T-cell (primary cell): ENCODE results near the gene MCRIP2. TPM values are rescaled to one million over a fixed set of nuclear protein-coding genes. Genes with fewer than 3 reads are reported as not detected.

Source experiments
- ATAC-seq, 4 experiments: fragments of 200-7000 bp in 3 of 4; fragments of 150-1000 bp in 1 of 4; cut with Tn5 transposase; replicated peaks in 1 of 4; 1 replicate in 3 of 4; 2 replicates in 1 of 4; pipeline ENCODE4 v1.10.0; 2021; ENCODE audit warnings: moderate library complexity in 3 of 4, mild to moderate bottlenecking in 2 of 4, moderate number of reproducible peaks in 1 of 4
- CTCF ChIA-PET, 2 donors: fragments of 300-600 bp; sonication (Branson Sonifier 250); formaldehyde crosslinking; loops; one replicate each; lab custom pipeline; 2022; ENCODE audit warnings: antibody characterized with exemption in 2 of 2; lab: Charles Lee
- POLR2A ChIA-PET, 2 donors: fragments of 300-600 bp; sonication (Branson Sonifier 250); formaldehyde crosslinking; loops; one replicate each; lab custom pipeline; 2022; ENCODE audit warnings: antibody characterized with exemption in 2 of 2; lab: Charles Lee
- DNase-seq, 35 experiments: peaks; one replicate each; pipeline versions ENCODE4 v3.0.0 to v3.0.0-alpha.2; 2013 to 2023
- H3K27ac ChIP-seq: one replicate; pipeline ENCODE4 v1.5.1; 2013; ENCODE audit warnings: low read length
- H3K27me3 ChIP-seq, 2 experiments: replicated peaks in 1 of 2; 1 replicate in 1 of 2; 2 replicates in 1 of 2; pipeline versions ENCODE4 v1.6.1 to v1.7.0; 2013; ENCODE audit warnings: low read length in 1 of 2, mixed read lengths in 1 of 2; ENCODE audit not compliant: control insufficient read depth in 2 of 2, insufficient read depth in 2 of 2; ENCODE audit errors: extremely low read depth in 1 of 2
- H3K36me3 ChIP-seq, 2 donors: 1 replicate in 1 of 2; 2 replicates in 1 of 2; pipeline versions ENCODE4 v1.6.1 to v1.7.0; 2013; ENCODE audit warnings: low read length in 1 of 2; ENCODE audit not compliant: control insufficient read depth in 2 of 2, insufficient read depth in 1 of 2; ENCODE audit errors: extremely low read depth in 1 of 2
- H3K4me1 ChIP-seq, 2 experiments: 1 replicate in 1 of 2; 2 replicates in 1 of 2; pipeline versions ENCODE4 v1.6.1 to v1.7.0; 2013; ENCODE audit warnings: low read length in 2 of 2, mixed read lengths in 1 of 2; ENCODE audit not compliant: insufficient read depth in 2 of 2, control insufficient read depth in 1 of 2; ENCODE audit errors: extremely low read depth in 1 of 2
- H3K4me3 ChIP-seq, 2 donors: 1 replicate in 1 of 2; 2 replicates in 1 of 2; pipeline versions ENCODE4 v1.5.1 to v1.7.0; 2013; ENCODE audit warnings: mild to moderate bottlenecking in 2 of 2, low read length in 1 of 2, moderate library complexity in 1 of 2; ENCODE audit not compliant: control insufficient read depth in 1 of 2; ENCODE audit errors: extremely low read depth in 1 of 2
- H3K9me3 ChIP-seq: 2 replicates; pipeline ENCODE4 v1.7.0; 2013
- H3K27ac Mint-ChIP-seq, 2 donors: one replicate each; pipeline ENCODE4 v1.8.0; 2020 to 2021; ENCODE audit warnings: mild to moderate bottlenecking in 2 of 2, mixed read lengths in 2 of 2
- H3K27me3 Mint-ChIP-seq, 2 donors: one replicate each; pipeline ENCODE4 v1.8.0; 2021 to 2022; ENCODE audit warnings: mixed read lengths in 2 of 2
- H3K36me3 Mint-ChIP-seq: one replicate; pipeline ENCODE4 v1.8.0; 2021; ENCODE audit warnings: mixed read lengths
- H3K4me1 Mint-ChIP-seq, 3 donors: one replicate each; pipeline ENCODE4 v1.8.0; 2020 to 2022; ENCODE audit warnings: mixed read lengths in 3 of 3, mild to moderate bottlenecking in 1 of 3
- H3K4me3 Mint-ChIP-seq, 3 donors: one replicate each; pipeline ENCODE4 v1.8.0; 2020 to 2022; ENCODE audit warnings: mild to moderate bottlenecking in 3 of 3, mixed read lengths in 3 of 3, moderate library complexity in 3 of 3
- H3K9me3 Mint-ChIP-seq, 3 donors: one replicate each; pipeline ENCODE4 v1.8.0; 2020 to 2022; ENCODE audit warnings: mixed read lengths in 3 of 3
- WGBS: methylation state at CpG from one replicate; pipeline ENCODE4 v1.1.5; 2013; ENCODE audit warnings: missing lambda C conversion rate; ENCODE audit not compliant: insufficient coverage; 5-methylcytosine and 5-hydroxymethylcytosine counted together
- total RNA-seq, 35 experiments: library from RNA in 6 of 35; stranded (reverse) in 6 of 35; fragments of 120-200 nt in 1 of 35; gene quantifications; one replicate each; pipeline versions ENCODE4 v1.2.1 to v1.2.4 and lab custom pipeline; 2013 to 2026

Gene MCRIP2
- total RNA-seq, 5 donors from 2014 or later (not counting 1 experiment from before 2014, with no cell fraction given) = 19.1 to 43.0 (median 40.0) TPM

GRCh38 chr16:640614-641013 lies 1.0 kb upstream of the MCRIP2 start:
- Histone ChIP-seq H3K27ac (no peak overlapping the region), H3K36me3 (no peaks in the 10 kb centered on the region), H3K27me3 (no peaks in the 10 kb centered on the region), H3K9me3 (no peaks in the 10 kb centered on the region), H3K4me3 (no peak overlapping the region), H3K4me1 (peaks cover 4 to 37% of the 10 kb centered on the region in 2 experiments)
- WGBS = 100% methylated on average over 2 of the region's 5 CpGs
- CTCF ChIA-PET = no interaction called here
- POLR2A ChIA-PET = no interaction called here
- Mint-ChIP-seq H3K27me3 (peaks cover 0 to 3% of the 10 kb centered on the region in 2 donors), H3K36me3 (no peaks in the 10 kb centered on the region), H3K4me1 (peaks cover 15 to 23% (median 16%) of the 10 kb centered on the region in 3 donors), H3K9me3 (no peaks in the 10 kb centered on the region), H3K4me3 (peak overlapping the region in 1 of 3 donors; percentile 57), H3K27ac (no peak overlapping the region)
- DNase-seq (no peak), ATAC-seq (no peak)

- Histone ChIP-seq H3K27ac (peak overlapping the region; percentile 41), H3K36me3 (no peaks in the 10 kb centered on the region), H3K9me3 (no peaks in the 10 kb centered on the region), H3K27me3 (no peaks in the 10 kb centered on the region), H3K4me3 (peak overlapping the region; percentile 48 to 64), H3K4me1 (peaks cover 1 to 30% of the 10 kb centered on the region in 2 experiments)
- 3% methylated on average over 63 of the region's 72 CpGs for WGBS
- Mint-ChIP-seq H3K4me3 (peak overlapping the region; percentile 54 to 72 (median 69)), H3K4me1 (peaks cover 9 to 20% (median 12%) of the 10 kb centered on the region in 3 donors), H3K36me3 (no peaks in the 10 kb centered on the region), H3K27me3 (no peaks in the 10 kb centered on the region), H3K9me3 (no peaks in the 10 kb centered on the region), H3K27ac (peak overlapping the region in 1 of 2 donors; percentile 16)
- POLR2A ChIA-PET = no interaction called here
- ATAC-seq (peak; percentile 39 to 56 (median 50)), DNase-seq (peak in 4 of 35 experiments; percentile 22 to 36 (median 28))
- CTCF ChIA-PET = no interaction called here
Measured at GRCh38 chr16:642189-643049, 791 bp downstream of the MCRIP2 start.

GRCh38 chr16:643050-643368 lies 1.4 kb downstream of the MCRIP2 start:
- Mint-ChIP-seq H3K4me1 (peaks cover 9 to 22% (median 13%) of the 10 kb centered on the region in 3 donors), H3K4me3 (peak overlapping the region; percentile 54 to 72 (median 69)), H3K36me3 (no peaks in the 10 kb centered on the region), H3K9me3 (no peaks in the 10 kb centered on the region), H3K27ac (peak overlapping the region in 1 of 2 donors; percentile 16), H3K27me3 (no peaks in the 10 kb centered on the region)
- POLR2A ChIA-PET = no interaction called here
- CTCF ChIA-PET = no interaction called here
- 98% methylated on average over 9 of the region's 13 CpGs for WGBS
- DNase-seq (no peak), ATAC-seq (no peak)
- Histone ChIP-seq H3K4me3 (peak overlapping the region in 1 of 2 donors; percentile 48), H3K27ac (peak overlapping the region; percentile 41), H3K36me3 (no peaks in the 10 kb centered on the region), H3K4me1 (peaks cover 0 to 32% of the 10 kb centered on the region in 2 experiments), H3K27me3 (no peaks in the 10 kb centered on the region), H3K9me3 (no peaks in the 10 kb centered on the region)

GRCh38 chr16:644556-644955 lies 2.9 kb downstream of the MCRIP2 start:
- no peaks in the 10 kb centered on the region for H3K9me3 Mint-ChIP-seq
- ChIA-PET CTCF (no interaction called here), POLR2A (no interaction called here)
- DNase-seq = no peak
- ATAC-seq = no peak
- H3K27ac ChIP-seq = no peak overlapping the region
- no peaks in the 10 kb centered on the region for H3K36me3 Mint-ChIP-seq
- H3K27me3 ChIP-seq = no peaks in the 10 kb centered on the region
- no peaks in the 10 kb centered on the region for H3K36me3 ChIP-seq
- H3K4me1 ChIP-seq = peaks cover 5 to 41% of the 10 kb centered on the region in 2 experiments
- no peaks in the 10 kb centered on the region for H3K27me3 Mint-ChIP-seq
- H3K4me3 ChIP-seq = no peak overlapping the region
- H3K4me1 Mint-ChIP-seq = peaks cover 9 to 27% (median 20%) of the 10 kb centered on the region in 3 donors
- peak overlapping the region in 2 of 3 donors; percentile 58 to 69 for H3K4me3 Mint-ChIP-seq
- WGBS = 100% methylated on average over 3 of the region's 12 CpGs
- H3K9me3 ChIP-seq = no peaks in the 10 kb centered on the region
- H3K27ac Mint-ChIP-seq = no peak overlapping the region

- DNase-seq (no peak), ATAC-seq (no peak)
- POLR2A ChIA-PET = interaction anchor here in 1 of 2 donors (0.6 kb wide), 1 partner anchor 25 kb away, joined by 4 read pairs; no protein-coding TSS in a partner anchor
- no peak overlapping the region for H3K27ac Mint-ChIP-seq
- no peak overlapping the region for H3K4me3 ChIP-seq
- CTCF ChIA-PET = no interaction called here
- no peak overlapping the region for H3K4me3 Mint-ChIP-seq
- H3K4me1 ChIP-seq = peaks cover 5 to 42% of the 10 kb centered on the region in 2 experiments
- H3K36me3 ChIP-seq = peaks cover 0 to under 1% of the 10 kb centered on the region in 2 donors
- no peaks in the 10 kb centered on the region for H3K27me3 ChIP-seq
- no peaks in the 10 kb centered on the region for H3K9me3 Mint-ChIP-seq
- peaks cover 9 to 33% (median 24%) of the 10 kb centered on the region in 3 donors for H3K4me1 Mint-ChIP-seq
- H3K27me3 Mint-ChIP-seq = no peaks in the 10 kb centered on the region
- WGBS = 95% methylated on average over 23 of the region's 32 CpGs
- no peaks in the 10 kb centered on the region for H3K9me3 ChIP-seq
- H3K36me3 Mint-ChIP-seq = no peaks in the 10 kb centered on the region
- H3K27ac ChIP-seq = no peak overlapping the region
Measured at GRCh38 chr16:645852-646678, 4.4 kb downstream of the MCRIP2 start.

GRCh38 chr16:646679-647172 lies 5.1 kb downstream of the MCRIP2 start:
- peaks cover 9 to 33% (median 24%) of the 10 kb centered on the region in 3 donors for H3K4me1 Mint-ChIP-seq
- WGBS = 91% methylated on average over 15 of the region's 22 CpGs

More at GRCh38 chr16:646679-647172, 5.1 kb downstream of the MCRIP2 start:
- DNase-seq = no peak
- peaks cover 5 to 37% of the 10 kb centered on the region in 2 experiments for H3K4me1 ChIP-seq
- ChIA-PET CTCF (no interaction called here), POLR2A (no interaction called here)
- H3K9me3 ChIP-seq = no peaks in the 10 kb centered on the region
- no peaks in the 10 kb centered on the region for H3K27me3 Mint-ChIP-seq
- no peak overlapping the region for H3K4me3 ChIP-seq
- H3K27me3 ChIP-seq = no peaks in the 10 kb centered on the region
- no peak for ATAC-seq
- H3K27ac ChIP-seq = no peak overlapping the region
- no peaks in the 10 kb centered on the region for H3K36me3 Mint-ChIP-seq
- no peaks in the 10 kb centered on the region for H3K9me3 Mint-ChIP-seq
- H3K27ac Mint-ChIP-seq = no peak overlapping the region
- H3K36me3 ChIP-seq = peaks cover 0 to 7% of the 10 kb centered on the region in 2 donors
- peak overlapping the region in 1 of 3 donors; percentile 28 for H3K4me3 Mint-ChIP-seq
